COLO668 (cell line): ENCODE data around the gene ARX.

ENCODE experiments used
- DNase-seq: peaks from one replicate; lab custom pipeline; 2025; ENCODE audit not compliant: unreplicated experiment; lab: John Stamatoyannopoulos, UW

Gene ARX

DNA sequence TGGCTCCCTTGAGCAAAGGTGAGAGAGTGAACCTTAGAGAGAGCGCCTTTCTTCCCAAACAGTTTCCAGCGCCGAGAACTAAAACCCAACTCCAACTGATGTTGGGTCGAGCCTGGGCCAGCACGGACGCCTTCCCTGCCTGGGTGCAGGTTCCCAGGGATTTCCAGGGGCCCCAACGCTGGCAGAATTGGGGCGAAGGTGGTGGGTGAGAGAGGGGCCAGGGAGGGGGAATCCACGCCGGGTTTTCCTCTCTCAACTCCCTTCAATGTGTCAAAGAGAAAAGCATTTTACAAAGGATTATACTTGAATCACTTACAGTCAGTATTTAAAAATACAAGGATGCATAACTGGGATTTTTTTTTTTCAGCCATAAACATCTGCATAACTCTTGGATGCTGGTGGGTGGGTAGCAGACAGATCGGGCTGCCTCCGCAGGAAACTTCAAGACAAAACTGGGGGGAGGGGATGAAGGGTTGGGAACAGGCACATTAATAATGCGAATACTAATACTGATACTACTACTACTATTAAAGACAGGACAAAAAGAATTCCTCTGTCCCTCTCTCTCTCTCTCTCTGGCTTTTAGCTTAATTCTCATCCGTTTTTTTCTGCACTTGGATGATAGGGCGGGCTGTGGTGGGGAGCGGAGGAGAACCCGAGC, 1.3 kb upstream of the ARX start:
- DNase-seq, result no peak

DNA sequence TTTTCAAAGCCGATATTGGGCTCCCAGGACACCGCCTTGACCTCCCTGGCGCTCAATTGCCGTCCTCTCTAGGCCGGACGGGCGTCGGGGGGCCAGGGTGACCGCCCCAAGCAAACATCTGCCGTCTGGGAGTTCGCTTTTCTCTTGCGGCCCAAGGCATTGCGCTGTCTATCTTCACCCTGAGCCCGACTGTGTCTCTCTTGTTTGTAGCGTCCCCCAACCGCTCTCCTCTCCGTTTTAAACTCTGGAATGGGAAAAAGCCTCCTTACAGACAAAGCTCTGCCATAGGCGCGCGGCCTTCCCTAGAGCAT, 551 bp upstream of the ARX start:
- DNase-seq, result no peak

DNA sequence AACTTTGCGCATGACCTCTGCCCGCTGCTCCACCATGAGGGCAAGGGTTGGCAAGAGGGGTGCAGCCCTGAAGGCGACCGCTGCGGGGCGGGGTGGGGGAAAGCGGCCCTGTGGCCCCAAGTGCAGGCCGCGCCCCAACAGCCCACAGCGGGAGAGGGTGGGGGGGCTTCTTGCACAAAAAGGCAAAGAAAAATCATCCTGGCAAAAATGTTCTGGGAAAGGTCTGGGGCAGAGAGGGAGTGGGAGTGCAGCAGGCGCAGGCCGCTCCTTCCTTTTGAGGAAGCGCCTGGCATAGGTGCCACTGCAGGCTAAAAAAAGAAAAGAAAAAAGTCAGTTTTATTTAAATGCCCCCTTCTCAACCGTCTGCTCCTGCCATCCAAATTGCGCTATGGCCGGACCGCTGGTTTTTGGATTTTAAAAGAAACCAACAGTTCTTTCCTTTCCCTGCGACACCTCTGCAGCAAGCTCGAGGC, 1.4 kb downstream of the ARX start:
- no peak for DNase-seq

DNA sequence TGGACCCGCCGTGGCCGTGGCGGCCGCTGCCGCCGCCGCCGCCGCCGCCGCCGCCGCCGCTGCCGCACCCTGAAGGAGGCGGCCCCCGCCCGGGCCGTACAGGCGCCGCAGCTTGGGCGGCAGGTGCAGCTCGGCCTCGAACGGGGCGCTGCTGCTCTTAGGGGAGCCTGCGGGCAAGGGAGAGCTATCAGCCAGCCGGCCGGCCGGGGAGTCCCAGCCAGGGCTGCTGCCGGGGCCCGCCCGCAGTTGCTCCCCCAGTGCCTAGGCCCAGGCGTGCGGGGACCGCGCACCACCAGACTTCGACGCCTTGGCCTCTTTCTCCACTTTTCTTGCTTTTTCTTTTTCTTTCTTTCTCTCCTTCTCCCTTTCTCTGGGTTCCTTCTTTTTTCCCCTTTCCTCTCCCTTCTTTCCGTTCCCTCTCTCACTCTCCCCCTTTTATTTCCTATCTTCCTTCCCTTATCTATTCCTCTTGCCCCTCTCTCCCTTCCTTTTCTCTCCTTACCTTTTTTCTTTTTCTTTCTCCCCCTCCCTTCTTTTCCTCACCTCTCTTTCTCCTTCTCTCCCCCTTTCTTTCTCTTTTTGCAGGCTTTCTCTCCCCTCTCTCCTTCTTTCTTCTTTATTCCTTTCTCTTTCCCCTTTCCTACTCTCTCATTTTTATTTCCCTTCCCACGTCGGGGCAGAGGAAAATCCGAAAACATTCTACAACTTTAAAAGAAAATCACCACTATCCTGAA, 2.0 kb downstream of the ARX start:
- DNase-seq, result peak; percentile 62

DNA sequence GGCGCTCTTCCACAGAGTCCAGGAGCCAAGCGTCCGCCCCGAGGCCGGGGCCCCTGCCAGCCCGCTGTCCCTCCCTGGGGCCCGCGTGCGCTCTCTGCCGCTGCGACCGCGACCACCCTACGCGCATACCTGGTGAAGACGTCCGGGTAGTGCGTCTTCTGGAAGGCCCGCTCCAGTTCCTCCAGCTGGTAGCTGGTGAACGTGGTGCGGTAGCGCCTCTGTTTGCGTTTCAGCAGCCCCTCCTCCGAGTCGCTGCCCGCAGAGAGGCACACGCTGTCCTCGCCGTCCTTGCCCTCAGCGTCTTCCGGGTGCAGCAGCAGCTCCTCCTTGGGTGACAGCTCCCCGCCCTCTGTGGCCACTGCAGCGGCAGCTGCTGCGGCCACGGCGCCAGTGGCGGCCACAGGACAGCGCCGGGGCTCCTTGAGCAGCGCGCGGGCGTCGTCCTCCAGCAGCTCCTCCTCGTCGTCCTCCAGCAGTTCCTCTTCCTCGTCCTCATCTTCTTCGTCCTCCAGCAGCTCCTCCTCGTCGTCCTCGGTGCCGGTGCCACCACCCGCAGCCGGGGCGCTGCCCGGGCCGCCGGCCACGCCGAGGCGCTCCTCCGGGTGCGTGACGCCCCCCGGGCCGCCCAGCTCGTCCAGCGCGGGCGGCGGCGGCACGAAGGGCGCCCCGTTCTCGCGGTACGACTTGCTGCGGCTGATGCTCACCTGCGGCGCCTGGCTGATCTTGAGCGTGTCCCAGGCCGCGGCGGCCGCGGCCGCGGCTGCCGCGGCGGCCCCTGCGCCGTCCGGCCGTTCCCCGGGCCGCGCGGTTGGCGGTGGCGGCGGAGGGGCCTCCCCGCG, 2.8 kb downstream of the ARX start:
- DNase-seq, result peak; percentile 61

DNA sequence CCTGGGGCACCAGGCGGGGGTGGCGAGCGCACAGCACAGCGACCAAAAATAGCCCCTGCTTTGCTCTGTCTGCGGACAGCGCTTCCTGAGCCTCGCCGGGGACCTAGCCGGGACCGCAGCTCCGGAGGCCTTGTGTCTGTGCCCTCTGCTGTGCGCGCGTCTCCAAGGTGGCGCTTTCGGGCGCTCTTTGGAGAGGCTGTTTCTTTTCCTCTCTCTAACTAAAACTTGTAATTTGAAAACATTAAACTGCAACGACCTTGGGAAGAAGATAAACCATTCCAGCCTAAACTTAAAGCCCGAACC, 3.4 kb downstream of the ARX start:
- peak; percentile 41 for DNase-seq

DNA sequence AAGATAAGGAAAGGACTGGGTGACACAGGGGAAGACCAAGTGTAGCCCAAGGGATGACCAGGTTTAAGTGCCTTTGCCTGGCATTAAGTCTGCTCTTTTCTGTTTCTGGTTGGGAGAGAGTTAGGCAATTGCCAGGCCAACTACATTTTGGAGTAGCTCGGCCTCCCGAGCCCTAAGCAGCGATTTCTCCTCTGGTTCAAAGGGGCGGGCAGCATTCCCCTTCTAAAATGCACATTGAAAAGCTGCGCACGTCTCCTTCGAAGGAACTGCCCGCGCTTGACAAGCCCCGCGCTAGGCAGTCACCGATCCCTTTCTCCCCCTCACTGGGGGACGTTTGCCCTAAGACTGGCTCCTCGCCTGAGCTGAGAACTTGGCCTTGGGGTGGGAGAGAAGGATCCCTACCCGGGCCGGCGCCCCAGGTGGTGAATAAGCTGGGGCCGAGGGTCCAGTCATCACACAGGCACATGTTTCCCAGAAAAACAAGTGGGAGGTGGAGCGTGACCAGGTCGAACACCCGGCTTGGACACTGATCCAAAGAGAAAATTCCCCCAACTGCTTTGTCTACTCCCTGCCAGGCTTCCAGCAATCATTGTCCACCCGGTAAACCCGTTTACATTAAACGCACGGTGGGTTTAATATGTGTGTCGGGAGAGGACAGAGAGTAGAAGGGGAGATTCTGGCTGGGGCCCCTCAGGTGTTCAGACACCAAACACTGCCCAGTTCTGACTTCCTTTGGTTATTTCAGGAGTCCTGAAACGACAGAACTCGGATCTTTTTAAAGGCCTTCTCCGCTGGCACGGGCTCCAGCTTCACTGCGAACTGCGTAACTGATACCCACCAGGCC, 4.0 kb downstream of the ARX start:
- no peak for DNase-seq

DNA sequence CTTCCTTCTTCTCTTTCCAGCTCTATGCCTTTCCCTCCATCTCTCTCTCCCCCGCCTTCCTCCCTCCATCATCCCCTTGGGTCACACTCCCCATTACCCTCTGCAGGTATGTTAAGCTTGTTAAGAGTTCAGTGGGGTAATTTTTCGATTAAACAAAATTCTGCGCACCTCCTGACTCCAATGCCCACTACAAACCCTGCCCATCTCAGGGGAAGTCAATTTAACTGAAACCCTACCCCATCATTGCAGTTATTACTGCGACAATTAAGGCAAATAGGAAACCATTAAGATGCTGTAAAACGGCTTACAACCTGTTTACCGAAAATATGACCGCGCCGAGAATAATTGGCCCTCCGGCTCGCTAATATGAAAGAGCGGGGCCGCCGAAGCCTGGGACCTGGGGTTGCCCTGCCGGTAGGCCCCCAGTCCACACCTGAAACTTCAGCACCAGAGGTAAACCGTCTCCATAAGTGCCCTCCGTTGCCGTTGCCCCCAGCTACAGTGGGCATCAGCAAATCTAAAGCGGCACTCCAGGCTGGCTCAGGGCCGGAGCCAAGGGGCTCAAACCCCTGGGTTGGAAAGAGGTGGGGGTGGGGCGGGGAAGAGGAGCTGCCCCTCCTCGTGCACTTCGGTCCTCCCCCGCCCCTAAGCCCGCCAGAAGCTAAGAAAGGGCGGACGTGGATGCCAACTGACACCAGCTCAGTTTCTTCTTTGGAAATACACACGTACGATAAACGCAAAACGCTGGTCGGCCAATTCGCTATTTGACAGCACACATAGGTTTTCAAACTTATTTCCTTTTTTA, 4.8 kb downstream of the ARX start:
- no peak for DNase-seq

DNA sequence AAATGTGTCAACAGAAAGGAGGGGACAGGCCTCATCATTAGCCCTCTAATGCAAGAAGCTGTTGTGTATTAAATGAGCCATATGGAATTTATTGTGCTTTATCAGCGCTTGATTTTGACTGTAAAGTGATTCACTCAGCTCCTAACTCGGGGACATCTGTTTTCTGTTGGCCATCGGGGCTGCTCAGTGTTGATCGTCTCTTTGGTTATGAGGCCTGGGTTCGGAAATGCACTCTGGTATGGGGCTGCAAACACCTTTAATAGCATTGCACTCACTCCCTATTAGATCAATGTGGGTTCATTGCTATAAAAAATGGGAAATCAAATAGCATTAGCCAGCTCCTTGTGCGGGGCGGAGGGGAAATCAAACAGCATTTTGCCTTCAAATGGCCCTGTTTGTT, 6.4 kb downstream of the ARX start:
- no peak for DNase-seq

DNA sequence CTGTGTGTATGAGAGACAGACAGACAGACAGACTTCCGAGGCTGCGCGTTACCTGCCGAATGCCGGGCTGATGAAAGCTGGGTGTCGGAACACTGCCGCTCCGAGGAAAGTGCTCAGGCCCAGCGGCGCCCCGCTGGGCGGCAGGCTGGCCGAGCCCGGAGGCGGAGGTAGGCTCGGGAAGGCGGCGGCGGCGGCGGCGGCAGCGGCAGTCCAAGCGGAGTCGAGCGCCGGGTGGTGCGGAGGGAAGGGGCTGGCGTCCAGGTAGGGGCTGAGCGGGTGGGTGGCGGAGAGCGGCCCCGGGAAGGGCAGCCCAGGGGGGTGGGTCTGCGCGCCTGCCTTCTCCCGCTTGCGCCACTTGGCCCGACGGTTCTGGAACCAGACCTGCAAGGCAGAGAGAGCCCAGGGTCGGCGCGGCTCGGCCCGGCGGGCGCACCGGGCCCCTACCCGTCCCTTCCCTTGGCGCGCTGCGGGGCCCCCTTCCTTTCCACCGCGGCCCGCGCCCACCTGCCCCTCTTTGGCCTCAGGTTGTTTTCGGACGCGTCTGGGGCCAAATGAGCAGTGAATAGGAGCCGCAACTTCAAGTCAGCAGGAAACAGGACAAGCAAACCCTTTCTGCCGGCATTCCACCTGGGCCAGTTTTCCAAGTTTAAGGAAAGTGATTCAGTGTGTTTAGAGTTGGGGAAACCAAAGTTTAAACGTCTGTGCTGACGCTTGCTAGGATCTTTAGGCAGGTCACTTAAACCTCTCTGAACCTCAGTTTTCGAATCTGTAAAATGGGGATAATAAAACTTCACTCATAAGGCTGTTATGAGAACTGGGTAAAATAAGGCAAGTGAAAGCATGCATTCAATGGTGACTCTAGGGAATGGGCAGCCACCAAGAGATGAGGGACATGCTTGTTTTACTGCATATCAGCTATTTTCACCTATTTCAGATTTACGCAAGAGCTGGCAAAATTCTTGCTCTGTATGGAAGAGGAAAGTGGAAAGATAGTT, 8.4 kb downstream of the ARX start:
- no peak for DNase-seq

DNA sequence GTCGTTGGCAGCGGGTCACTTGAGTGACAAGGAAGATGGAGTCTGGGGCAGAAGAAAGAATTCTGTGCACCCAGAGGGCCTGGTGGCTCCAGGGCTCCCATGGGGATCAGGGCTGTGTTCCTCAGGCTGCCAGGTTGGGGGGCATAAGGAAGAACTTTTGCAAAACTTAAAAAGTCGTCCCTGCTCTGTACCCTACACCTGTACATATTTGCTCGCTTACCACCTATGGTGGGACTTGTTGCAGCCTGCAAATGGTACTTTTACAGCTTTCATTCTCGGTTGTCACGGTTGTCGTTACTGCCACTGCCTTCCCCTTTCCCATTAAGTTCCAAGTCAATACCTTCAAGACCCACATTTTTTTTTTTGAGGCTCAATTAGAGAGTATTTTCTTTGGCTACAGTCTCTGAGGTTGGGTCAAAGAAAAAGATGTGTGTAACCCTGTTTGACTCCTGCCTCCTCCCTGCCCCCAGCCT, 9.1 kb downstream of the ARX start:
- no peak for DNase-seq

DNA sequence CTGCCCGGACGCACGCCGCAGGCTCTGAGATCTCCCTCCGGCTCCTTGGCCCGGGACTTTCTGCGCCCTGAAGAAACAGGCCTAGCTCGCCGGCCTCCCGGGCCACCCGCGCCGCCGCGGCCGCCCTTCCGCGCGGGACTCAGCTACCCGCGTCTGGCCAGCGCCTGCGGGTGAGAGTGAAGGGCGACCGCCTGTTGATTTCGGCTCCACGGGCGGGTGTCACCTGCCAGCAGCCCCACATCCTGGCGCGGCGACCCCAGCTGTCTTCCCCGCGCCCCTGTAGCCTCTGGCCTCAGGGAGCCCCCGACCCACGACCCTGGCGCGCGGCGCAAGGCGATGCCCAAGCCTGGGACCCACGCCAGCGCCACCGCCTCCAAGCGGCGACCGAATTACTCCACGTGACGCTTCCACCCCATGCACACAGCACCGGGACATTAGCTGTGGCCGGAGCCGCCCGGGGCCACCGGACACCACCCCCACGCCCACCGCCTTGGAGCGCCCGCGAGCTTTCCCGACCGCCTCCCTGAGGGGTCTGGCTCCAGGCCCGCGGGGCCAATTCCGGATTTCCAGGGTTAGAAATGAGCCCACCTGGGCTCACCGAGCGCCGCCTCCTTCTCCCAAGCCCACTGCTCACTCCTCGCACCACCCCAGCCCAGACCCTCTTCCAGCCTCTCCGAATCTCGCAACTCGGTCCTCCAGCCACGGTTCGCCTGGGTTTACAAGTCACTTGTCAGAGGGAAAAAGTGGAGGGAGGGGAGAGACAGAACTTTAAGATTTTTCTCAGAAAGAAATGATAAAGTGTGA, 10.2 kb downstream of the ARX start:
- DNase-seq, result no peak

DNA sequence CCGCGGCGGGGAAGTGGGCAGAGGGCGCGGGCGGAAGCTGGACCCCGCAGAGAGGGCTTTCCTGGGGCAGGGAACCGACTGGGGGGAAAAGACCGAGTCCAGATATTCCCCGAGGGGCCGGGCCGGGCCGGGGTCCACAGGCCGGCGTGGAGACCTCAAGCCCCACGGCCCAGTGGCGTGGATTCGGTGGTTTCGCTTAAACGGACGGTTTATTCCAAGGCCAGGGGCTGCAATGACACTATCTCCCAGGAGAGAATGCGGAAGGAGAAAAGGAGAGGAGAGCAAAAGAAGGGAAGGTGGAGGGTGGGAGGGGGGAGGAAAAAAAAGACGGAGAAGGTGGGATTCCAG, 10.8 kb downstream of the ARX start:
- DNase-seq, result no peak

DNA sequence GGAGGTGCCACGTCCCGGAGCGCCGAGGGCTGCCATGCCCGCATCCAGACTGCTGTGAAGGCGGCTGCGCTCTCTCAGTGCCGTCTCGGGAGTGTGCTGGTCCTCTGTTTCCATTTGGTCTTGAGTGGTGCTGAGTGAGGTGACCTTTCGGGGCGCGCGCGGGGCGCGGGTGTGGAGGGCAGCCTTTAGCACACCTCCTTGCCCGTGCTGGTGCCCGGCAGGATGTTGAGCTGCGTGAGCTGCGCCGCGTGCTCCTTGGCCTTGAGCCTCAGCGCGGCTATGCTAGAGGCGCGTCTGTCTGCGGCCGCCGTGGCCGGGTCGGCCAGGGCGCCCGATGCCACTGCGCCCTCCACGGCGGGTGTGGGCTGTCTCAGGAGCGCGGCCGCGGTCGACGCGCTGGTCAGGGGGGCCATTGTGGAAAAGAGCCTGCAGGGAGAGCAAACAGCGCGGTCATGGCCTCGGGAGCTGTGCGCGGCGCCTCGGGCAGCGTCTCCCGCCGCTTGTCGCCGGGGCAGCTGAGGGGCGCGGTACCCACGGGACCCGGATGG, 11.2 kb downstream of the ARX start:
- DNase-seq, result no peak

DNA sequence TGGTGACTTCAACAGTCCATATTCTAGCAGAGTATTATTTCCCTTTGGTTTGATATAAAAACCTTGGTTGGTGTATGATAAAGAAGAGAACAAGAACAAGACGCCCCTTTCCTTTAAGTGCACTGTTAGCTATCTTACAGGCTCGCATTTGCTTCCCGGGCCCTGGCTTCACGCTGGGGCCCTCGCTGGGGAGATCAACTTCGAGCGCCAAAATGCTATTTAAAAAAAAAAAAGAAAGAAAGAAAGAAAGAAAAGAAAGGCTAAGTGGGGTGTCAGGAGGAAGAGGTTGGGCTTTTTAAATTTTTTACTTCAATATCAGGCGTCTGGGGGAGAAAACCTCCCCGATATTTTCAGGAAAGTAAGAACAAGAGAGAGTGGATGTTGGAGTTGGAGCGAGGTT, 11.7 kb downstream of the ARX start:
- no peak for DNase-seq

DNA sequence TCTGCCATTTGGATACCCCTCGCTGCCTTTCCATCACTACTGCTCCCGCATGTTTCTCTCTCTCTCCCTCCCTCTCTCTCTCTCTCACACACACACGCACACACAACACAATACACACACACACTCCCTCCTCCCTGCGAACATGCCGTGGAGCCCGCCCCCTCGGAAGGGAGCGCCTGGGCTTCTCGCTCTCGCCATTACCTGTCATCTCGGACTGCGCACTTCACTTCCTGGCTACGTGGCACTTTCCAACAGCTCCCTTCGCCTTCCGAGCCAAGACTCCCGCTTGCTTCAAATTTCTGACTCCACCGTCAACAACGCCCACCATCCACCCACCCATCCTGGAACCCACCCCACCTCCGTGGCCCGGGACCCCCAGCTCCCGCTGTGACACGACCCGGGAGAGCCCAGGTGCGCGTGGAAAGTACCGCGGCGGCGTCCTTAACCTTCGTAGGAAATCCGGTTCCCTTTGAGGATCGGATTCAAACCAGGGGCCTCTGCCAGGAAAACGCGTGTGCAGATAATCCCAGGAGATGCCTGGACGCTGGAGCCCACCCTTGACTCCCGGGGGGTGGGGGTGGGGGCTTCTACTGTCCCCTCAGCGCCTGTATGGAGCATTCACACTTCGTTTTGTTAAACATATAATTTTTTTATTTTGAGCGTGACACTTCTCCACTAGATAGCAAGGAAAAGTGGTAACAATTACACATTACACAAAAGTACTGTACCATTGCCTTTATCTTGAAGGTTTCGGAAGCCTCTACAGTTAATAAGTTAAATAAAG, 12.5 kb downstream of the ARX start:
- DNase-seq, result peak; percentile 3

DNA sequence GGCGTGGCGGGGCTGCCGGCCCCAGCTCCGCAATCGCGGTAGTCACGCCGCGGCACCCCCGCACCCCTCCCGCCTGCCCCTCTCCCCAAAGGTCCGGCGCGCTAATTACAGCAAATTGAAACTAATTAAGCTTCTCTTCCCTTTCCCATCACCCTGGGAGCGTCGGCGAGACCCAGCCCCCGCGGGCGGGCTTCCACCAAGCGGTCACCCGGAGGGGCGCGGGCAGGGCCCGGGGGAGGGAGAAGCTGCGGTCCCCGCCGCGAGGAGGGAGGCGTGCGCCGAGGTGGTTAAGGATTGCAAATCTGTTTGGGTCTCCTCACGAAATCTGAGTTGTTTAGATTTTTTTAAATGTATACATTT, 13.1 kb downstream of the ARX start:
- no peak for DNase-seq
